GM21528 (cell line): ENCODE measurements around the gene RCVRN.

Experiments used
- ATAC-seq: cut with Tn5 transposase; IDR thresholded peaks from one replicate; pipeline ENCODE4 v1.9.1; 2021; ENCODE audit warnings: mild to moderate bottlenecking, moderate library complexity; ENCODE audit not compliant: unreplicated experiment, low FRiP score

The RCVRN gene

DNA sequence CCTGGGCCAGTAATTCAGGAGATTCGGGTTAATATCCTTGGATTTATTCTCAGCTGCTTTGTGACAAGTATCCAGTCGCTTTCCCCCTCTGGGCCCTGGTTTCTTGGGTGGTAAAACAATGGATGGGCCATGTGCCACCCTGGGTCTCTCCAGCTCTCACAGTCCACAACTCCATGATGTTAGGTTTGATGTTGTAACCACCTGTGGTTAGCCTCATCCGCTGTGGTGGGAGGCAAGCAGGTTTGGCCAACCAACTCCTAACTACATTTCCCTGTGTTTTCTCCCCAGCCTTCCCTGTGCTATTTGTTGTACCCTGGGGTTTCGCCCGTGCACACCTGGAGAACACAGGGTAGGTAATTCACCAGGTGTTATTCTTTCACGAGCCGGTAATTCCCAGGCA lies 44.2 kb downstream of the RCVRN start:
- no peak for ATAC-seq

DNA sequence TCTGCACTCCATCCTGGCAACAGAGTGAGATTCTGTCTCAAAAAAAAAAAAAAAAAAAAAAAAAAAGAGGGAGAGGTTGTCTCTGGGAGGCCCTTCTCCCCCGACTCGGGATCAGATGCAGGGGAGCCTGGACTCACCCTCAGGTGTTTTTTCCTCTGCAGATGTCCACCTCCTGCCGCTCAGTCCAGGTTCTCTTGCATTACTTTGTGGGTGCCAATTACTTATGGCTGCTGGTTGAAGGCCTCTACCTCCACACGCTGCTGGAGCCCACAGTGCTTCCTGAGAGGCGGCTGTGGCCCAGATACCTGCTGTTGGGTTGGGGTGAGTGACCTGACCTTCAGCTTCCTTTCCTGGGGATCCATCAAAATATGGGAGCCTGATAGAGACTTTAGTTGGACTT lies 45.3 kb downstream of the RCVRN start:
- no peak for ATAC-seq

DNA sequence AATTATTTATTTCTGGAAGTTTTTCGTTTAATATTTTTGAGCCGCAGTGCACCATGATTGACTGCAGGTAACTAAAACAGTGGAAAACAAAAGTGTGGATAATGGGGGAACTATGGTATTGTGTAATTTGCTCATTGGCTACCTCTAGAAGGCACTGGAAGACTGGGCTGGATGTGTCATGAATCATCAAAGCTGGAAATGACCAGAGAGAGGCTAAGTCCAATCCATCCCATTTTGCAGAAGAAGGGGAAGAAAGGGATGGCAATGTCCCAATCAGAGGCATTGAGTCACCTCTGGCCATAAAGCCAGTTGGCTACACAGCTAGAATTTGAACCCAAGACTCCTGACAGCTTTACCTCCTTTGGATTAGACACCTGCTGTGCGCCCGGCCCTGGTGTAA lies 50.0 kb downstream of the RCVRN start:
- ATAC-seq = no peak

DNA sequence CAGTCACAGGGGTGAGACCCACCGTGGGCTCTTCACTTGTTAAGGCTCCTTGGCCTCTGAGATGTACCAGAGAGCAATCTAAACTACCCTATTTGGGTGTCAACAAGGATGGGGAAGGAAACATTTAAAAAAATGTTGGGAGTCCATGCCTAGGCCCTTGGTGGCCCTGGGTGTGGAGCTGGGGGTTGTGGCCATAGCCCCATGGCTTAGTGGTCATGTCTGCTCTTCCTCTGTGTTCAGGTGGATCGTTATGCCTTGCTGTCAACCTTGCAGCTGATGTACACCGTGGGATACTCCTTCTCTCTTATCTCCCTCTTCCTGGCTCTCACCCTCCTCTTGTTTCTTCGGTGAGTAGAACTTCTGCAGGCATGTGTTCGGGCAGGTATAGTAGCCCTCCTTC lies 50.8 kb downstream of the RCVRN start:
- no peak for ATAC-seq

DNA sequence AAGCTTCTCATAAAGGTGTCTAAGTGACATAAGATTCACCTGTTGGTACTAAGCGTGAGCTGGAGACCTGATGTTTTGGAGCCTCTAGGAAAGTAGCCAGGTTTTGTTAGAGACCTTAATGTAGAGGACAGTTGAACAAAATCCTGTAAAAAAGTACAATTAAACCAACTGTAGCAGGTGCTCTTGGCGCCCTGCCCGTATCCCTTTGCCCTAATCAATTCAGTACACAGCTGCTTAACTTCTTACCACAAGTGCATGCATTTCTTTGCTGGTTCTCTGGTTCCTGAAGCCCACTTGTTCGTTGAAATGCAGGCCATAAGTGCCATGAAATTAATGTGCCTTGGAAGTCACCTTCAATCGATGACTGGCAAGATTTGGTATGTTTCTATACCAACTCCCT lies 54.9 kb downstream of the RCVRN start:
- ATAC-seq = no peak
